GM18868 (cell line): Measurements from ENCODE around the gene TMC7.

Source experiments
- ATAC-seq: cut with Tn5 transposase; IDR thresholded peaks from one replicate; pipeline ENCODE4 v1.9.1; 2021; ENCODE audit warnings: mild to moderate bottlenecking, moderate library complexity; ENCODE audit not compliant: unreplicated experiment

The TMC7 gene

GRCh38 chr16:19112099-19112407, 128.3 kb downstream of the TMC7 start:
- no peak for ATAC-seq
